Limb (tissue), 2 donors: ENCODE data around the gene RNF222.
"Not testable (repeated sequence)": the region's sequence is repeated elsewhere in the genome, so short reads cannot be mapped to it uniquely, and the experiment has no call there.

Experiments
- DNase-seq, 2 donors: peaks; one replicate each; pipeline ENCODE4 v3.0.0-alpha.2; 2016; ENCODE audit errors: extremely low spot score in 2 of 2

Gene RNF222

GRCh38 chr17:8382052-8382879 is 15.4 kb downstream of the RNF222 start:
- DNase-seq: no peak

- DNase-seq: no peak
Observed at GRCh38 chr17:8380049-8380448, 17.6 kb downstream of the RNF222 start.

DNA sequence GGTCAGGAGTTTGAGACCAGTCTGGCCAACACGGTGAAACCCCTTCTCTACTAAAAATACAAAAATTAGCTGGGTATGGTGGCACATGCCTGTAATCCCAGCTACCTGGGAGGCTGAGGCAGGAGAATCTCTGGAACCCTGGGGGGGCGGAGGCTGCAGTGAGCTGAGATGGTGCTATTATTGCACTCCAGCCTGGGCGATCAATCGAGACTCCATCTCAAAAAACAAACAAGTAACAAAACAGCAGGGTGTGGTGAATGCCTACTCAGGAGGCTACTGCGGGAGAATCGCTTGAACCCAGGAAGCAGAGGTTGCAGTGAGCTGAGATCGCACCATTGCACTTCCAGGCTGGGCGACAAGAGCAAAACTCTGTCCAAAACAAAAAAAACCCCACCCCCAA is 19.5 kb downstream of the RNF222 start:
- DNase-seq: not testable (repeated sequence)

GRCh38 chr17:8377422-8377821 is 20.2 kb downstream of the RNF222 start:
- DNase-seq: no peak

DNA sequence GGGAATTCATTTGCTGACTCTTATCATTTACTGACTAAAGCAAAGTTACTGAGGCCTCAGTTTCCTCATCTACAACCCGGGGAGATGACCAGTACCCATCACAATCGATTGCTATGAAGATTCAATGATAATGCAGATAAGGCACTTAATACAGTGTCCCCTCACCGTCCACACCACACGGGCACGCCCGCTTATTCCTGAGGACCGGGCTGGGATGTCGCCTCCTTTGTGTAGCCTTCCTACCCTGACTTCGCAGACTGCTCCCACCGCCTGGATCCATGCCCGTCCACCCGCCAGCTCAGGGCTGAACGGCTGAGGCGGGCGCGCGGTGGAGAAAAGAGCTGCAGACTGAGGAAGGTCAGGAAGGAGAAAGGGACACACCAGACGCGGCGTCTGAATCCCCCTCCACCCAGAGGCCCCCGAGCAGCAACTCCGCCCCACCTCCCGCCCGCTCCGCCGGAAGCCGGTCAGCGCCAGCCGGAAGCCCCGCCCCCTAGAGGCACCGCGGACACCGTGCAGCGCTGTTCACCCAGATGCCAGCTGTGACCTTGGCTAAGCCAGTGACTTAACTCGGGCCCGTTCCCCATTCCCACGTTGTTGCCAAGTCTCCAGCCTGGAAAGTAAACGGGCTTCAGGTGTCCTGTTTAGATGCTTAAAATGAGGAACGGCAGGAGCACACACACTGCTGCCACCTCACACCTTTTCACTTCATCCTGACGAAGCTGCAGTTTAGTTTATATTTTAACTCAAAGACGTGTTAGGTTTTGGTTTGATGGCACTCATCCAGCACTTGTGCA is 21.2 kb downstream of the RNF222 start, which contains the start of gene KRABD2:
Gene KRABD2, minus strand, starts transcription at position 434 of the 797 bp plus-strand sequence.
- DNase-seq: peak; percentile 89 to 94

DNA sequence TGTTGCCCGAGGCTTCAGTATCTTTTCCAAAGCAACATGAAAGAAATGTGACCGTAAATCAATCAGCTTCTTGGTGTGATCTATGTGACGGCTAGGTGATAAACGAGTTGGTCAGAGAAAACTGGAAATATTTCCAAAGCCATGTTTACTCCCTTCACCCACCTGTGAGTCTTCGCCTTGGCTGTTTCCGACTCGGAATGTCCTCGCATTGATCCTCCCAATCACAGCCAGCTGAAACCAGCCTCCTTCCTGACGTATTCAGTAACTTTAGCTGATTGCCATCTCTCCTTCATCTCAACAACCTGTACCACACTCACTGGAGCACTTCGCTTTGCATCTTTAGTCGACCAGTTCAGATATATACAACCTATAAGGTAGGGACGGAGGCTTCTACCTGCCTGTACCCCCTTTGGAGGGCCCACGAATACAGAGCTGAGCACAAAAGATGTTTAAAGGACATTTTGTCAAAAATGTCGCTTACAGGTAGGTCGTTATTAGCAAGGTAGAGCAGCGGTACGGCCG is 21.8 kb downstream of the RNF222 start:
- peak in 1 of 2 donors; percentile 40 for DNase-seq

- DNase-seq: not testable (repeated sequence)
Observed at GRCh38 chr17:8373856-8374255, 23.8 kb downstream of the RNF222 start.

GRCh38 chr17:8372422-8372821 is 25.2 kb downstream of the RNF222 start:
- no peak for DNase-seq

- DNase-seq: no peak
Observed at GRCh38 chr17:8371786-8372185, 25.8 kb downstream of the RNF222 start.

DNA sequence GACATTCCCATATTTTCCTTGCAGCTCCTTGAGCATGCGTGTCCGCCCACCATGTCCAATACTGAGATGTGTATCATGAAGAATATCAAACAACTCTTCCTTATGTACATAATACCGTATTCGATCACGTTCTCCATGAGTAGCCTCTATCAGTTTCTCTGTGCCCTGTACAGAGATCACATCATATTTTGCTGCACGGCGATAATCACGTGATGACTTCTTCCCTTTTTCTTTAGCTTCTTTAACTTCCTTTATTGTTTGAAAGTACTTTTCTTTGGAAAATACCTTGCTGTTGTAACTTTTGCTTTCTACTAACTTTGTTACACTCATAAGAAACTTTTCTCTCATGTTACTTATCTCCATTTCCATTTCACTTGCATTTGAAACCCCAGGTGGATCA is 27.7 kb downstream of the RNF222 start:
- no peak for DNase-seq

GRCh38 chr17:8368193-8368592 is 29.4 kb downstream of the RNF222 start:
- DNase-seq: no peak

- no peak for DNase-seq
Observed at GRCh38 chr17:8366231-8366630, 31.4 kb downstream of the RNF222 start.

- DNase-seq: no peak
Observed at GRCh38 chr17:8365143-8365542, 32.5 kb downstream of the RNF222 start.

GRCh38 chr17:8362651-8363332 is 34.8 kb downstream of the RNF222 start:
- no peak for DNase-seq

DNA sequence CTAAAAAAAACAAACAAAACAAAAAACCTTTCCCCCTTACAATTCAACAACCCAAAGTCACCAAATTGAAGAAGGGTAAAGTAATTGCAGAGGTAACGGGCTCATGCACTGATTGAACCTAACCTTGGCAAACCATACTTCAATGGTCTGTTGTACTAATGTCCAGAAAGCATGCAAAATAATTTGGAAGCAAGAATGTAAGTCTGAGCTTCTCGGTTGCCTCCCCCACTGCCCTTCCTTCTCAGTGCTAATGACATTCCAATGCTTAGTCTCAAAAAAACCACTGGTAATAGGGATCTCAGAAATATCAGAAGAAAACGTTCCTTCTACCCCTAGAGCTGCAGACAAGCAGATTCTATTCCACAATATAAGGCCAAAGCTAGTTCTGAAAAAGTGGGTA is 36.9 kb downstream of the RNF222 start:
- DNase-seq: no peak

GRCh38 chr17:8360260-8360659 is 37.4 kb downstream of the RNF222 start:
- no peak for DNase-seq

DNA sequence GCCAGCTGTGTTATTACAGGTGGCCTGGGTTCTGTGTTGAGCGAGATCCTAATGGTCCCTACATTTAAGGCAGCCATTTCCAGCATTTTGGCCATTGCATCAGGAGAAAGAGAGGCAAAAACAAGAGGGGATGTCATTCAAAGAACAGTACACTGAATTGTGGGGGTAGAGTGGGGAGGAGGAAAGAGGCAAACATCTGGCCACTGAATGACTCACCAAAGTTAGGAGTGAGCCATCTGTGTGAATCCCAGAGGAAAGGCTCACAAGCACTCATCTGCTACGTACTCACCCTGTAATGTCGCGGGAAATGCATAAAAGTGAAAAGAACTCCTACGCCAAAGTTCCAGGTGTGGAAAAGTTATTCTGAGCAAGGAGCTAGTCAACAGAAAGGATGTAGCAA is 37.9 kb downstream of the RNF222 start:
- no peak for DNase-seq

DNA sequence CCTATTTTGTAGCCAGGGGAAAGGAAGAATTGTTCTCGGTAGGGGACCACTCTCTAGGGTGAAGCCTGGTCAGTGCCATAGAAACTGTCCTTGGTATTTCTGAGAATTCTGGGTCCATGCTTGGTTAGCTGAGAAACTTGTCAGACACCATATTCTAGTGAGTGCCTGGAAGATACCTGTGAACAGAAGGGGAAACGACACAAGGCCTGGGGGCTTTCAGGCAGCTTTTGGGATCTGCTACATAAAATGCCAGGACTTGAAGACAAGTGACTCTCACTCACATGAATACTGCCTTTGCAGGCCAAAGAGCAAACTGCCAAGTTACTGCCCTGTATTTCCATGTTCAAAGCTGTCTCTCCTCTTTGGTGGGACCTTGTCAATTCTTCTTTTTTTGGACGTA is 39.7 kb downstream of the RNF222 start:
- DNase-seq: no peak

DNA sequence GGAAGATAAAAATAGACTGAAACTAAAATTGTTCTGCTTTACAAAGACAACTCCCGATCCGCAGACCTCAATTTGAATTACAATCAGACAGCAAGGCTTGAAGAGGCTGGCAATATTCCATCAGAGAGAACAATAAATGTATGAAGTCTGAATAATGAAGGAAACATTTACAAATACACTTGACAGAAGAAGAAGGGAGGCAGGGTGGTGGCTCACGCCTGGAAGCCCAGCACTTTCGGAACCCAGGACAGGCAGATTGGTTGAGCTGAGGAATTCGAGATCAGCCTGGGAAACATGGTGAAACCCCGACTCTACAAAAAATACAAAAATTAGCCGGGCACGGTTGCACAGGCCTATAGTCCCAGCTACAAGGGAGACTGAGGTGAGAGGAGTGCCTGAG is 43.4 kb downstream of the RNF222 start:
- no peak for DNase-seq

GRCh38 chr17:8353736-8354135 is 43.9 kb downstream of the RNF222 start:
- DNase-seq: no peak

DNA sequence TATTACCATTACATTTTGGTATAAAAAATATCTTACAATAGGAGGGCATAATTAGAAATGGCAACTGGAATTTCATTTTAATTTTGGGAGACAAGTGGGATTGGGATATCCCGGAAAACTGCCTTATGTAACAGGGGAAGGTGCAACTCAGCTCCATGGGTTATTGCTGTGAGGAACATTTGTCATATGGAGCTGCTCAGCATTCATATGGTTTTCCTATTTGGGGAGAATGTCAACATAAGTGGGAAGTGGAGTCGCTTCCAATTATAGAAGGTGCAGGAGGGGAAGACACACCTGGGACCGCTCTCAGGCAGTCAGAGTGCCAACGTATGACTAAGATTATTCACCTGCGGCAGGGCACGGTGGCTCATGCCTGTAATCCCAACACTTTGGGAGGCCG is 47.3 kb downstream of the RNF222 start:
- no peak for DNase-seq

GRCh38 chr17:8347001-8347400 is 50.6 kb downstream of the RNF222 start:
- DNase-seq: not testable (repeated sequence)
